Nephron (organoid): Measurements from ENCODE around the gene UTP14A.

ENCODE experiments used
- H3K27ac Mint-ChIP-seq, 3 experiments: 2 replicates each; pipeline ENCODE4 v1.8.0; 2020; ENCODE audit warnings: mixed read lengths in 3 of 3, mild to moderate bottlenecking in 2 of 3, moderate library complexity in 1 of 3
- H3K27me3 Mint-ChIP-seq: 2 replicates; pipeline ENCODE4 v1.8.0; 2021; ENCODE audit warnings: low read depth, mild to moderate bottlenecking, moderate library complexity, mixed read lengths
- H3K36me3 Mint-ChIP-seq: 2 replicates; pipeline ENCODE4 v1.8.0; 2020; ENCODE audit warnings: low read depth, mixed read lengths
- H3K4me1 Mint-ChIP-seq: 2 replicates; pipeline ENCODE4 v1.8.0; 2020; ENCODE audit warnings: mixed read lengths
- H3K4me3 Mint-ChIP-seq, 3 experiments: 2 replicates each; pipeline ENCODE4 v1.8.0; 2020; ENCODE audit warnings: mild to moderate bottlenecking in 3 of 3, mixed read lengths in 3 of 3, moderate library complexity in 2 of 3
- H3K9me3 Mint-ChIP-seq: 2 replicates; pipeline ENCODE4 v1.8.0; 2020; ENCODE audit warnings: mixed read lengths
- TF ChIP-seq, protein P1 (sequence below), 3 experiments: fragments of 200-600 bp; sonication (generic); IDR thresholded peaks; one replicate each; pipeline ENCODE4 v1.5.0; 2021; ENCODE audit warnings: antibody characterized with exemption in 3 of 3; ENCODE audit not compliant: unreplicated experiment in 3 of 3

UTP14A gene

DNA sequence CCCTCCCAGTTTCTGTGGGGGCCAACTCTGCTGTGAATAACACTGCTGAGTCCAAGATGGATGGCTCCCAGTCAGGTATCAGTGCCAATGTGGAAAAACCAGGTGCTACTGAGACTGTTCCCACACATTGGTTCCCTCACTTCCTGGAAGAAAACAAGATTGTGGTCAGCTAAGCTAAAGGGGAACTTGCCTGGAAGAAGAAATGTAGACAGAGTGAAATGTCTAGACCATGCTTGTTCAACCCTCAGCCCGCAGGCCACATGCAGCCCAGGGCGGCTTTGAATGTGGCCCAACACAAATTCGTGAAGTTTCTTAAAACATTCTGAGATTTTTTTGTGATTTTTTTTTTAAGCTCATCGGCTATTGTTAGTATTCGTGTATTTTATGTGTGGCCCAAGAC lies 28.6 kb upstream of the UTP14A start:
- no peaks in the 10 kb centered on the region for H3K27me3 Mint-ChIP-seq
- peaks cover 20% of the 10 kb centered on the region for H3K9me3 Mint-ChIP-seq
- TF ChIP-seq, protein P1, sequence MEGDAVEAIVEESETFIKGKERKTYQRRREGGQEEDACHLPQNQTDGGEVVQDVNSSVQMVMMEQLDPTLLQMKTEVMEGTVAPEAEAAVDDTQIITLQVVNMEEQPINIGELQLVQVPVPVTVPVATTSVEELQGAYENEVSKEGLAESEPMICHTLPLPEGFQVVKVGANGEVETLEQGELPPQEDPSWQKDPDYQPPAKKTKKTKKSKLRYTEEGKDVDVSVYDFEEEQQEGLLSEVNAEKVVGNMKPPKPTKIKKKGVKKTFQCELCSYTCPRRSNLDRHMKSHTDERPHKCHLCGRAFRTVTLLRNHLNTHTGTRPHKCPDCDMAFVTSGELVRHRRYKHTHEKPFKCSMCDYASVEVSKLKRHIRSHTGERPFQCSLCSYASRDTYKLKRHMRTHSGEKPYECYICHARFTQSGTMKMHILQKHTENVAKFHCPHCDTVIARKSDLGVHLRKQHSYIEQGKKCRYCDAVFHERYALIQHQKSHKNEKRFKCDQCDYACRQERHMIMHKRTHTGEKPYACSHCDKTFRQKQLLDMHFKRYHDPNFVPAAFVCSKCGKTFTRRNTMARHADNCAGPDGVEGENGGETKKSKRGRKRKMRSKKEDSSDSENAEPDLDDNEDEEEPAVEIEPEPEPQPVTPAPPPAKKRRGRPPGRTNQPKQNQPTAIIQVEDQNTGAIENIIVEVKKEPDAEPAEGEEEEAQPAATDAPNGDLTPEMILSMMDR (IDR thresholded peaks at IDR 0.05; ENCODE audit: unreplicated experiment in 3 of 3) = no peak
- no peak overlapping the region for H3K27ac Mint-ChIP-seq
- H3K4me3 Mint-ChIP-seq = no peak overlapping the region
- H3K36me3 Mint-ChIP-seq = no peaks in the 10 kb centered on the region
- H3K4me1 Mint-ChIP-seq = peaks cover 8% of the 10 kb centered on the region

GRCh38 chrX:129900054-129900453 lies 5.9 kb upstream of the UTP14A start:
- Mint-ChIP-seq H3K27me3 (no peaks in the 10 kb centered on the region), H3K9me3 (peaks cover 3% of the 10 kb centered on the region), H3K27ac (no peak overlapping the region), H3K36me3 (no peaks in the 10 kb centered on the region), H3K4me3 (no peak overlapping the region), H3K4me1 (no peaks in the 10 kb centered on the region)
- TF ChIP-seq, protein P1 (IDR thresholded peaks at IDR 0.05; ENCODE audit: unreplicated experiment in 3 of 3) = no peak

DNA sequence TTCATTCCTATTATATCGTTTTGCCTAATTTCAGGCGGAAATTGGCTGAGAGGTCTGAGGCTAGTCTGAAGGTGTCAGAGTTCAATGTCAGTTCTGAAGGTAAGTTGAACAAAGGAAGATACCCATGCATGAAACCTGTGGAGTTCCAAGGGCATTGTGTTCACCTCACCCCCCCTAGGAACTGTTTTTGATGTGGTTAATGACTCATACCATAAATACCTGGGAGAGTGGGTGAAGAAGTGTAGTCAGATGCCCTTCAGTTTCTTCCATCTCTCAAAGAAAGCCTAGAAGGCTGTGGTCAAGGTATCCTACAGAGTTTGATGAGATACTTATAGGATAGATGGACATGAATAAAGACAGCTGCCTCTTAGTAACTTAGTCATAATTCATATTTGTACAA lies 2.7 kb downstream of the UTP14A start:
- TF ChIP-seq, protein P1 (IDR thresholded peaks at IDR 0.05; ENCODE audit: unreplicated experiment in 3 of 3) = no peak
- Mint-ChIP-seq H3K4me1 (no peaks in the 10 kb centered on the region), H3K36me3 (peaks cover 17% of the 10 kb centered on the region), H3K27me3 (no peaks in the 10 kb centered on the region), H3K9me3 (peaks cover under 1% of the 10 kb centered on the region), H3K4me3 (peak overlapping the region in 1 of 3 experiments; percentile 20), H3K27ac (no peak overlapping the region)

DNA sequence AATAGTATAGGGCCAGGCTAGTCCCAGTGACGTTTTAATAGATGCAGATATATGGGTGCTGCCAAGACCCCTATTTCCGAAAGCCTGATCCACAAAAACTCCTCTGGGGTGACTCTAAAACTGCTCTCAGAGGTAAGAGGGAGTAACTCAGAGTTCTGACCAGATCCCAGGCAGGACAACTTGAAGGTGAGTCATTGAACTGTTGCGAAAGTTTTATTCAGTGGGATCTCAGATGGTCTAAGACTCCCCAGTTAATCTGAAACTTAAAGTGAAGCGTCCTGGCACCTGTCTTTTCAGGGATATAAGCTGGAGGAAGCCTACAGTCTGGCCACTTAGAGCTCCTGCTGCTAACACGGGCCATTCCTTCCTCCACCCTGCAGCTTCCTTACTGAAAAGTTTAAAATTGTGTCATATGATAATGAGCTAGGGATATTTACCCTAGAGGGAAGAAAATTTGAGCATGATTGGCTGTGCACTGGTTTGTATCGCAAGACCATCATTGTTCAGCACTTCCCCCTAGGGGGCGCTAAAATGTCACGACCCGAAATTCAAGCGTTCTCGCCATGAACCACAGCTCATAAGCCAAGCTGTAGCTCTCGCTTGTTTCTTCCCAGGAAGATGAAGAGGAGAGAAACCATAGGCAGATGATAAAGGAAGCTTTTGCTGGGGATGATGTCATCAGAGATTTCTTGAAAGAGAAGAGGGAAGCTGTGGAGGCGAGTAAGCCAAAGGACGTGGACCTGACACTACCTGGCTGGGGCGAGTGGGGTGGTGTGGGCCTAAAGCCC lies 19.5 kb downstream of the UTP14A start:
- Mint-ChIP-seq H3K27ac (no peak overlapping the region), H3K4me3 (no peak overlapping the region), H3K36me3 (peaks cover 41% of the 10 kb centered on the region), H3K4me1 (no peaks in the 10 kb centered on the region), H3K9me3 (peaks cover 4% of the 10 kb centered on the region), H3K27me3 (no peaks in the 10 kb centered on the region)
- TF ChIP-seq, protein P1 (IDR thresholded peaks at IDR 0.05; ENCODE audit: unreplicated experiment in 3 of 3) = peak; percentile 46 to 58 (median 53)

- TF ChIP-seq, protein P1 (IDR thresholded peaks at IDR 0.05; ENCODE audit: unreplicated experiment in 3 of 3) = no peak
- H3K4me1 Mint-ChIP-seq = no peaks in the 10 kb centered on the region
Measured at GRCh38 chrX:129930941-129931410, 25.0 kb downstream of the UTP14A start.

More at GRCh38 chrX:129930941-129931410, 25.0 kb downstream of the UTP14A start:
- Mint-ChIP-seq H3K27ac (peak overlapping the region; percentile 90 to 94 (median 92)), H3K4me3 (peak overlapping the region; percentile 90 to 93 (median 90)), H3K36me3 (peaks cover 17% of the 10 kb centered on the region), H3K27me3 (peaks cover 29% of the 10 kb centered on the region), H3K9me3 (peaks cover 10% of the 10 kb centered on the region)
